Measurements from ENCODE around the gene SAMD4B.

DNA sequence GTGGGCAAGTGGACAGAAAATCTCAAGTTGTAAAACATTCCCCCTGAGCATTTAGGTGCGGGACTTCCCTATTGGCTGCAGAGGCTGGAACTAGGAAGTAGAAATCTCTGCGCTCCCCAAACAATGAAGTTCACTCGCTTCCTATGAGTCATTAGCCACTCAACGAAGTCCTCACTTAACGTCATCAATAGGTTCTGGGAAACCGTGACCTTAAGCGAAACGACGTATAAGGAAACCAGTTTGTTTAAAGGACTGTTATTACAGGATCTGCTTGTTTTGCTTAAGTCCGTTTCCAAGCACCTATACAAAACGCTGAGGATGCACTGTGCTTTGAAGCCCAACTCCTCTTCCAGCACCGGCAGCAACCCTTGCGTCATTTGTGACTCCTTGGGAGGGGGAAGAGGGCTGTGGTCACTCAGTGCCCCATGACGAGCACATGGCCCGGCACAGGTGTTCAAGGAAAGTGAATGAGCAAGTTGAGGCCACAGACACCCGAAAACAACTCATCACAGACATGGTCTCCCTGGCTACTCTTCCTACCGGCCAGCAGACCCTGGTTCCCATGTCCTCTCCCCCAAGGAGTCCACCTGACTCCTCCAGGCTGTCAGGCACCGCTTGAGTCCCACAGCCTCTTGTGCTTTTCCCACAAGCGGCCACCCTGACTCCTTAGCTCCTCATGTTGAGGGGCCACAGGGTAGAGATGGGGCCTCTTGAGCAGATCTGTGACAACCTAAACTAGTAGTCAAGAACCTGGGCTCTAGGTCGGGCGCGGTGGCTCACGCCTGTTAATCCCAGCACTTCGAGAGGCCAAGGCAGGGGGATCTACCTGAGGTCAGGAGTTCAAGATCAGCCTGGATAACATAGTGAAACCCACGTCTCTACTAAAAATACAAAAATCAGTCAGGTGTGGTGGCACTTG, 88.7 kb downstream of the SAMD4B start:
- no peak for TF ChIP-seq CTCF (conservative IDR thresholded peaks at IDR 0.05)
- no peak for TF ChIP-seq EZH2 (IDR thresholded peaks at IDR 0.05; ENCODE audit: low read depth)
